Measurements from ENCODE around the gene MRPS9. TPM values are rescaled to one million over a fixed set of nuclear protein-coding genes. Genes with fewer than 3 reads are reported as not detected.

MRPS9 gene
- total and polyA plus RNA-seq, 2 of the 13 experiments (the other 11 are each of a cell fraction or from before 2014, with no cell fraction given) = 31.2 to 91.8 TPM

- H3K27ac ChIP-seq (ENCODE audit: extremely low read length, insufficient read depth, low read length) = no peak overlapping the region
- H3K36me3 ChIP-seq (replicated peaks in 1 of 2; ENCODE audit: control insufficient read depth in 1 of 2, insufficient read depth in 2 of 2, low read length in 2 of 2) = peaks cover 4 to 22% of the 10 kb centered on the region in 2 experiments; a peak in 4 of 5 replicates
- BruUV-seq (replicated peaks) = no TSS peak
- no peaks in the 10 kb centered on the region for H4K20me1 ChIP-seq (ENCODE audit: insufficient read depth, low read length)
- no peaks in the 10 kb centered on the region for H3K4me1 ChIP-seq (ENCODE audit: insufficient read depth, low read length)
- in situ Hi-C loops (cut with HindIII; ENCODE audit: extremely low pct_ligation_motif_present, low pct_unique_long_range_greater_than_20kb) = no loop called here
- no peak overlapping the region for H3K4me3 ChIP-seq (replicated peaks in 1 of 3; ENCODE audit: insufficient read depth in 1 of 3, low read depth in 2 of 3, low read length in 3 of 3)
- WGBS (ENCODE audit: low lambda C conversion rate) = 95% methylated on average over 5 of the region's 5 CpGs
- H3K4me2 ChIP-seq (ENCODE audit: low read depth, low read length) = no peak overlapping the region
- H2AFZ ChIP-seq (ENCODE audit: low read length) = no peak overlapping the region
- H3K9ac ChIP-seq (ENCODE audit: insufficient read depth, low read depth, low read length) = no peak overlapping the region
- no peaks in the 10 kb centered on the region for H3K9me3 ChIP-seq (ENCODE audit: low read length)
- no peak for FAIRE-seq
- no peaks in the 10 kb centered on the region for H3K79me2 ChIP-seq (ENCODE audit: insufficient read depth, low read length)
- no peak for DNase-seq (ENCODE audit: low spot score)
- intact Hi-C loops (cut with micrococcal nuclease; ENCODE audit: unreplicated experiment) = no loop called here
- POLR2A ChIA-PET = no interaction called here
- H3K27me3 ChIP-seq (ENCODE audit: control insufficient read depth in 1 of 2, insufficient read depth in 2 of 2, low read length in 2 of 2) = no peaks in the 10 kb centered on the region; a peak in 1 of 5 replicates
- no peak for ATAC-seq
- no peak for TF ChIP-seq KDM3A (CRISPR knock-in tag; IDR thresholded peaks at IDR 0.05; ENCODE audit: low read depth)
- TF ChIP-seq, protein P1, sequence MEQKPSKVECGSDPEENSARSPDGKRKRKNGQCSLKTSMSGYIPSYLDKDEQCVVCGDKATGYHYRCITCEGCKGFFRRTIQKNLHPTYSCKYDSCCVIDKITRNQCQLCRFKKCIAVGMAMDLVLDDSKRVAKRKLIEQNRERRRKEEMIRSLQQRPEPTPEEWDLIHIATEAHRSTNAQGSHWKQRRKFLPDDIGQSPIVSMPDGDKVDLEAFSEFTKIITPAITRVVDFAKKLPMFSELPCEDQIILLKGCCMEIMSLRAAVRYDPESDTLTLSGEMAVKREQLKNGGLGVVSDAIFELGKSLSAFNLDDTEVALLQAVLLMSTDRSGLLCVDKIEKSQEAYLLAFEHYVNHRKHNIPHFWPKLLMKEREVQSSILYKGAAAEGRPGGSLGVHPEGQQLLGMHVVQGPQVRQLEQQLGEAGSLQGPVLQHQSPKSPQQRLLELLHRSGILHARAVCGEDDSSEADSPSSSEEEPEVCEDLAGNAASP (CRISPR knock-in tag; IDR thresholded peaks at IDR 0.05; ENCODE audit: borderline replicate concordance) = no peak
- TF ChIP-seq THAP11 (CRISPR knock-in tag; IDR thresholded peaks at IDR 0.05) = no peak
- no peak for TF ChIP-seq ZNF354B (CRISPR knock-in tag; IDR thresholded peaks at IDR 0.05)
- TF ChIP-seq HHEX (CRISPR knock-in tag; IDR thresholded peaks at IDR 0.05) = no peak
- no peak for TF ChIP-seq GPBP1L1 (CRISPR knock-in tag; IDR thresholded peaks at IDR 0.05)
- no peak for TF ChIP-seq CREBL2 (CRISPR knock-in tag; IDR thresholded peaks at IDR 0.05; ENCODE audit: borderline replicate concordance)
- TF ChIP-seq ZNF138 (CRISPR knock-in tag; IDR thresholded peaks at IDR 0.05; ENCODE audit: low read depth) = no peak
- TF ChIP-seq ZNF20 (CRISPR knock-in tag; IDR thresholded peaks at IDR 0.05) = no peak
- TF ChIP-seq ZNF549 (CRISPR knock-in tag; IDR thresholded peaks at IDR 0.05) = no peak
- no peak for TF ChIP-seq HIVEP1 (CRISPR knock-in tag; IDR thresholded peaks at IDR 0.05)
- no peak for TF ChIP-seq KDM2A (CRISPR knock-in tag; IDR thresholded peaks at IDR 0.05; ENCODE audit: borderline replicate concordance, low read depth)
- TF ChIP-seq MIXL1 (CRISPR knock-in tag; IDR thresholded peaks at IDR 0.05) = no peak
- TF ChIP-seq ZNF674 (CRISPR knock-in tag; IDR thresholded peaks at IDR 0.05; ENCODE audit: low read depth) = no peak
- TF ChIP-seq FOXM1 (CRISPR knock-in tag; IDR thresholded peaks at IDR 0.05) = no peak
- no peak for TF ChIP-seq WIZ (CRISPR knock-in tag; IDR thresholded peaks at IDR 0.05)
- no peak for TF ChIP-seq RBFOX2 (IDR thresholded peaks at IDR 0.05; ENCODE audit: low read depth, low read length)
- TF ChIP-seq ATF5 (CRISPR knock-in tag; IDR thresholded peaks at IDR 0.05; ENCODE audit: low read depth) = no peak
- TF ChIP-seq CEBPG (CRISPR knock-in tag; IDR thresholded peaks at IDR 0.05) = no peak
- no peak for TF ChIP-seq ZNF136 (CRISPR knock-in tag; IDR thresholded peaks at IDR 0.05; ENCODE audit: low read depth)
- CTCF ChIA-PET (ENCODE audit: low intra/inter-chr PET ratio, low total read pairs) = no interaction called here
Measured at GRCh38 chr2:105092797-105093196, 54.9 kb downstream of the MRPS9 start.

Data from HepG2 (cell line).